ENCODE data around the gene SMTN. TPM values are rescaled to one million over a fixed set of nuclear protein-coding genes. Genes with fewer than 3 reads are reported as not detected.

The SMTN gene
- total and polyA plus RNA-seq, 2 donors (not counting 3 experiments of a cell fraction or from before 2014, with no cell fraction given), result 59.0 to 197 TPM

DNA sequence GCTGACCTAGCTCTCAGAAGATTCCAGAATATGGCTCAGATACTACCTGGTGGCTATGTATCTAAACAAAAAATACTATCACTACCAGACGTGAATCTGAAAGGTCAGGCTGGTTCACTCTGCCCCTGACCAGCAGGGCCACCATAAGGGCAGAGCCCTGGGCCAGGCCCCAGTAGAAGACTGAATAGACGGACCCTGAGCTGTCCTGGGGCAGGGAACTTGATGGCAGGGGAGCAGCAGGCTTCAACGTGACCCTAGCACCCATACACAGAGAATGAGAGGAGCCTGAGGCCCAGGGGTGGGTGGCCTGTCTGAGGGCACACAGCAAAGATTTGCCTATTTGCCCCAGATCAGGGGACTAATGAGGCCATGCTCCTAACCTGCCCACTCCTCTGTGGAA lies 72.2 kb downstream of the SMTN start:
- Histone ChIP-seq H3K9me3 (replicated peaks; ENCODE audit: control insufficient read depth, insufficient read depth, low read length) (no peaks in the 10 kb centered on the region), H3K27ac (ENCODE audit: insufficient read depth, low read depth, low read length) (no peak overlapping the region), H3K4me1 (ENCODE audit: control insufficient read depth, extremely low read depth, insufficient read depth, low read length) (peaks cover 19% of the 10 kb centered on the region), H4K20me1 (replicated peaks; ENCODE audit: control insufficient read depth, extremely low read depth, insufficient read depth, low read length) (no peaks in the 10 kb centered on the region), H3K4me2 (ENCODE audit: insufficient read depth, low read length) (no peak overlapping the region), H3K79me2 (ENCODE audit: control insufficient read depth, insufficient read depth, low read length) (no peaks in the 10 kb centered on the region), H3K36me3 (ENCODE audit: control insufficient read depth in 2 of 2, extremely low read depth in 1 of 2, insufficient read depth in 2 of 2, low read length in 2 of 2) (no peaks in the 10 kb centered on the region), H3K9ac (replicated peaks; ENCODE audit: extremely low read depth, insufficient read depth, low read length) (no peak overlapping the region), H2AFZ (ENCODE audit: low read depth, low read length) (no peak overlapping the region), H3K9me1 (replicated peaks; ENCODE audit: control insufficient read depth, extremely low read depth, insufficient read depth, low read length) (no peaks in the 10 kb centered on the region), H3K27me3 (ENCODE audit: control insufficient read depth in 2 of 2, insufficient read depth in 2 of 2, low read length in 2 of 2) (no peaks in the 10 kb centered on the region), H3K4me3 (replicated peaks in 1 of 3; ENCODE audit: insufficient read depth in 1 of 3, low read depth in 1 of 3, low read length in 3 of 3) (no peak overlapping the region)
- no peak for TF ChIP-seq MAX (IDR thresholded peaks at IDR 0.05; ENCODE audit: insufficient read depth, insufficient read length)
- TF ChIP-seq GATA2 (IDR thresholded peaks at IDR 0.05; ENCODE audit: insufficient read depth, insufficient read length, low read depth, low read length), result no peak
- TF ChIP-seq, protein P1, sequence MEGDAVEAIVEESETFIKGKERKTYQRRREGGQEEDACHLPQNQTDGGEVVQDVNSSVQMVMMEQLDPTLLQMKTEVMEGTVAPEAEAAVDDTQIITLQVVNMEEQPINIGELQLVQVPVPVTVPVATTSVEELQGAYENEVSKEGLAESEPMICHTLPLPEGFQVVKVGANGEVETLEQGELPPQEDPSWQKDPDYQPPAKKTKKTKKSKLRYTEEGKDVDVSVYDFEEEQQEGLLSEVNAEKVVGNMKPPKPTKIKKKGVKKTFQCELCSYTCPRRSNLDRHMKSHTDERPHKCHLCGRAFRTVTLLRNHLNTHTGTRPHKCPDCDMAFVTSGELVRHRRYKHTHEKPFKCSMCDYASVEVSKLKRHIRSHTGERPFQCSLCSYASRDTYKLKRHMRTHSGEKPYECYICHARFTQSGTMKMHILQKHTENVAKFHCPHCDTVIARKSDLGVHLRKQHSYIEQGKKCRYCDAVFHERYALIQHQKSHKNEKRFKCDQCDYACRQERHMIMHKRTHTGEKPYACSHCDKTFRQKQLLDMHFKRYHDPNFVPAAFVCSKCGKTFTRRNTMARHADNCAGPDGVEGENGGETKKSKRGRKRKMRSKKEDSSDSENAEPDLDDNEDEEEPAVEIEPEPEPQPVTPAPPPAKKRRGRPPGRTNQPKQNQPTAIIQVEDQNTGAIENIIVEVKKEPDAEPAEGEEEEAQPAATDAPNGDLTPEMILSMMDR (IDR thresholded peaks at IDR 0.05; ENCODE audit: extremely low read depth in 1 of 2, insufficient read depth in 1 of 2, low read depth in 1 of 2, low read length in 2 of 2), result no peak
- TF ChIP-seq MYC (IDR thresholded peaks at IDR 0.05; ENCODE audit: low read depth, low read length), result no peak
- no peak for TF ChIP-seq EZH2 (IDR thresholded peaks at IDR 0.05; ENCODE audit: borderline replicate concordance, low read depth, low read length, severe bottlenecking)
- no peak for TF ChIP-seq FOS (IDR thresholded peaks at IDR 0.05; ENCODE audit: borderline replicate concordance, insufficient read depth, low read length)
- TF ChIP-seq POLR2AphosphoS5 (IDR thresholded peaks at IDR 0.05; ENCODE audit: insufficient read depth, low read depth, low read length), result no peak
- TF ChIP-seq JUN (IDR thresholded peaks at IDR 0.05; ENCODE audit: borderline replicate concordance, insufficient read depth, insufficient read length, low read depth), result no peak
- no peak for TF ChIP-seq POLR2A (IDR thresholded peaks at IDR 0.05; ENCODE audit: low read depth, low read length)
- intact Hi-C loops (cut with micrococcal nuclease), result no loop called here
- CTCF ChIA-PET, result interaction anchor here (1.4 to 17.9 kb wide), 2 partner anchors 44 to 119 kb away, joined by 4 to 231 read pairs; partner anchors contain the start of gene SELENOM
- dilution Hi-C loops (cut with MboI; ENCODE audit: extremely low pct_ligation_motif_present, low sequenced_read_pairs), result no loop called here
- POLR2A ChIA-PET, result no interaction called here
- DNase-seq (ENCODE audit: low read depth, low spot score) (no peak), FAIRE-seq (no peak)
- no TSS peak for BruUV-seq (replicated peaks)

Other genes with a start within 250 kb of the SMTN start
- 34.7 and 38.1 TPM in 2 replicates for gene MORC2, start 112.5 kb upstream of the SMTN start, total RNA-seq
- gene MORC2, start 112.5 kb upstream of the SMTN start, polyA plus RNA-seq, result 11.1 and 11.6 TPM in 2 replicates
- 76.8 and 85.9 TPM in 2 replicates for gene TUG1, start 112.1 kb upstream of the SMTN start, total RNA-seq
- gene TUG1, start 112.1 kb upstream of the SMTN start, polyA plus RNA-seq, result 70.1 and 77.1 TPM in 2 replicates
- gene SELENOM, start 26.2 kb downstream of the SMTN start, total RNA-seq, result 29.6 TPM in 2 replicates
- gene SELENOM, start 26.2 kb downstream of the SMTN start, polyA plus RNA-seq, result 87.1 and 132 TPM in 2 replicates
- gene INPP5J, start 41.6 kb downstream of the SMTN start, total RNA-seq, result 0.49 and 0.65 TPM in 2 replicates
- 0.43 and 0.59 TPM in 2 replicates for gene INPP5J, start 41.6 kb downstream of the SMTN start, polyA plus RNA-seq
- gene PLA2G3, start 59.2 kb downstream of the SMTN start, total RNA-seq, result 0.75 and 1.0 TPM in 2 replicates
- gene PLA2G3, start 59.2 kb downstream of the SMTN start, polyA plus RNA-seq, result 0.84 and 0.91 TPM in 2 replicates
- gene RNF185, start 78.9 kb downstream of the SMTN start, total RNA-seq, result 28.5 and 29.7 TPM in 2 replicates
- 30.5 and 35.4 TPM in 2 replicates for gene RNF185, start 78.9 kb downstream of the SMTN start, polyA plus RNA-seq
- 71.7 and 76.7 TPM in 2 replicates for gene LIMK2, start 131.0 kb downstream of the SMTN start, total RNA-seq
- gene LIMK2, start 131.0 kb downstream of the SMTN start, polyA plus RNA-seq, result 19.4 and 23.2 TPM in 2 replicates
- 7.7 and 8.4 TPM in 2 replicates for gene PIK3IP1, start 211.2 kb downstream of the SMTN start, total RNA-seq
- gene PIK3IP1, start 211.2 kb downstream of the SMTN start, polyA plus RNA-seq, result 11.1 and 13.2 TPM in 2 replicates